Loucy (cell line): Measurements from ENCODE around the gene PLXNA4.

ENCODE experiments used
- H2AFZ ChIP-seq: fragments of 200-600 bp; sonication (generic); 2 replicates; pipeline ENCODE4 v1.6.0; 2016; ENCODE audit warnings: antibody characterized with exemption, mild to moderate bottlenecking, low read length, moderate library complexity
- H3F3A ChIP-seq: fragments of 200-600 bp; 2 replicates; pipeline ENCODE4 v1.6.0; 2016; ENCODE audit warnings: antibody characterized with exemption, low read depth, mild to moderate bottlenecking
- H3K27me3 ChIP-seq: fragments of 200-600 bp; sonication (generic); 2 replicates; pipeline ENCODE4 v1.6.1; 2014; ENCODE audit warnings: low read length, mild to moderate bottlenecking; ENCODE audit not compliant: insufficient read depth, poor library complexity, severe bottlenecking
- H3K36me3 ChIP-seq: fragments of 200-600 bp; sonication (generic); 2 replicates; pipeline ENCODE4 v1.6.1; 2016; ENCODE audit warnings: low read length; ENCODE audit not compliant: insufficient read depth
- H3K4me1 ChIP-seq: fragments of 200-600 bp; sonication (generic); 2 replicates; pipeline ENCODE4 v1.5.1; 2014; ENCODE audit warnings: low read length, mild to moderate bottlenecking; ENCODE audit not compliant: insufficient read depth, poor library complexity, severe bottlenecking
- H3K4me2 ChIP-seq: fragments of 200-600 bp; sonication (generic); 2 replicates; pipeline ENCODE4 v1.6.0; 2014; ENCODE audit warnings: antibody characterized with exemption, low read length, low read depth, mild to moderate bottlenecking; ENCODE audit not compliant: poor library complexity, severe bottlenecking
- H3K4me3 ChIP-seq: fragments of 200-600 bp; sonication (generic); 2 replicates; pipeline ENCODE4 v1.5.1; 2014; ENCODE audit warnings: low read length, mild to moderate bottlenecking, mixed read lengths; ENCODE audit not compliant: poor library complexity, severe bottlenecking
- H3K79me2 ChIP-seq: fragments of 200-600 bp; sonication (generic); 2 replicates; pipeline ENCODE4 v1.6.1; 2014; ENCODE audit warnings: low read length; ENCODE audit not compliant: insufficient read depth
- H3K9ac ChIP-seq: fragments of 200-600 bp; sonication (generic); 2 replicates; pipeline ENCODE4 v1.6.0; 2014; ENCODE audit warnings: mild to moderate bottlenecking, low read depth, low read length, moderate library complexity; ENCODE audit not compliant: poor library complexity, severe bottlenecking
- H3K9me2 ChIP-seq: fragments of 200-600 bp; sonication (generic); replicated peaks from 2 replicates; pipeline ENCODE4 v1.6.1; 2016; ENCODE audit warnings: low read depth, low read length, mixed read lengths
- H3K9me3 ChIP-seq: fragments of 200-600 bp; sonication (generic); 2 replicates; pipeline ENCODE4 v1.6.1; 2014; ENCODE audit warnings: mild to moderate bottlenecking, antibody characterized with exemption, low read length, low read depth; ENCODE audit not compliant: insufficient read depth
- H4K20me1 ChIP-seq: fragments of 200-600 bp; sonication (generic); 2 replicates; pipeline ENCODE4 v1.6.0; 2014; ENCODE audit warnings: antibody characterized with exemption, low read length, mild to moderate bottlenecking; ENCODE audit not compliant: insufficient read depth, poor library complexity, severe bottlenecking
- CTCF ChIP-seq: fragments of 200-600 bp; sonication (generic); conservative IDR thresholded peaks from 2 replicates; pipeline ENCODE4 v1.5.1; 2014; ENCODE audit warnings: mild to moderate bottlenecking, antibody characterized with exemption, low read length
- EZH2phosphoT487 ChIP-seq: fragments of 200-600 bp; IDR thresholded peaks from 2 replicates; pipeline ENCODE4 v1.6.1; 2018; ENCODE audit warnings: antibody characterized with exemption, mild to moderate bottlenecking, moderate library complexity, borderline replicate concordance

The PLXNA4 gene

DNA sequence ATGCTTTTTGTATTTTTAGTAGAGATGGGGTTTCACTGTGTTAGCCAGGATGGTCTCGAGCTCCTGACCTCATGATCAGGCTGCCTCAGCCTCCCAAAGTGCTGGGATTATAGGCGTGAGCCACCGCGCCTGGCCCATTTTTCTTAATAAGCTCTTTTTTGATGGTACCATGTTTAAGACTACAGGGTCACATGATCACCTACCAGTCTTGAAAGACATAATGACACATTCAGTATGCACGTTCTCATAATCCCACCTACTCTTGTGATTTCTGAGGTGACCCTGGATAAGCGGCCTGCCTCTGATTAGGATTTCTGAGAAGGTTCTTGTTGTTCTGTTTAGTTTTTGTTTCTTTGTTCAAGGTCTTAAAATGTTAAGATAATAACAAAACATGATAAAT is 43.7 kb upstream of the PLXNA4 start:
- Histone ChIP-seq H3K36me3 (no peaks in the 10 kb centered on the region), H3K4me3 (no peak overlapping the region), H4K20me1 (no peaks in the 10 kb centered on the region), H3K9ac (no peak overlapping the region), H3K27me3 (no peaks in the 10 kb centered on the region), H3F3A (no peaks in the 10 kb centered on the region), H3K4me1 (no peaks in the 10 kb centered on the region), H3K9me3 (no peaks in the 10 kb centered on the region), H3K79me2 (no peaks in the 10 kb centered on the region), H2AFZ (no peak overlapping the region), H3K4me2 (no peak overlapping the region), H3K9me2 (no peaks in the 10 kb centered on the region)
- TF ChIP-seq EZH2phosphoT487 (no peak), CTCF (no peak)

DNA sequence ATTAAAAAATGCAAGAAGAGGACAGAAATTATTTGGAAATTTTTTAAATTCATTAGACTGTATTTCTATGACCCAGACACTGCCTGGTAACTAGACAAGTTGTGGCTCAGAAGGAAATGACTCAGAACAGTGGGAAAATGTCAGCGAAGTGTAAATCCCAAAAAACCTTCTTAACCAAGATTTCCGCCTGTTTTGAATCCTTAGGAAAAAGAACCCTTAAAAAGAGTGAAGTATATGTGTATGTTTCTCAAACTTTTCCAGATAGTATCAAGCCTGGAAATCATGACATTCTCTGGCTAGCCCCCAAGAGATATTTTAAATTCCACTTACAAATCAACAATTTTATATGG is 42.7 kb upstream of the PLXNA4 start:
- no peak overlapping the region for H3K9ac ChIP-seq
- H2AFZ ChIP-seq = no peak overlapping the region
- no peaks in the 10 kb centered on the region for H3K79me2 ChIP-seq
- H3F3A ChIP-seq = no peaks in the 10 kb centered on the region
- H3K4me1 ChIP-seq = no peaks in the 10 kb centered on the region
- H3K4me2 ChIP-seq = no peak overlapping the region
- no peaks in the 10 kb centered on the region for H3K9me2 ChIP-seq
- no peaks in the 10 kb centered on the region for H3K36me3 ChIP-seq
- no peaks in the 10 kb centered on the region for H4K20me1 ChIP-seq
- H3K27me3 ChIP-seq = no peaks in the 10 kb centered on the region
- TF ChIP-seq CTCF = no peak
- no peak for TF ChIP-seq EZH2phosphoT487
- H3K9me3 ChIP-seq = no peaks in the 10 kb centered on the region
- no peak overlapping the region for H3K4me3 ChIP-seq

DNA sequence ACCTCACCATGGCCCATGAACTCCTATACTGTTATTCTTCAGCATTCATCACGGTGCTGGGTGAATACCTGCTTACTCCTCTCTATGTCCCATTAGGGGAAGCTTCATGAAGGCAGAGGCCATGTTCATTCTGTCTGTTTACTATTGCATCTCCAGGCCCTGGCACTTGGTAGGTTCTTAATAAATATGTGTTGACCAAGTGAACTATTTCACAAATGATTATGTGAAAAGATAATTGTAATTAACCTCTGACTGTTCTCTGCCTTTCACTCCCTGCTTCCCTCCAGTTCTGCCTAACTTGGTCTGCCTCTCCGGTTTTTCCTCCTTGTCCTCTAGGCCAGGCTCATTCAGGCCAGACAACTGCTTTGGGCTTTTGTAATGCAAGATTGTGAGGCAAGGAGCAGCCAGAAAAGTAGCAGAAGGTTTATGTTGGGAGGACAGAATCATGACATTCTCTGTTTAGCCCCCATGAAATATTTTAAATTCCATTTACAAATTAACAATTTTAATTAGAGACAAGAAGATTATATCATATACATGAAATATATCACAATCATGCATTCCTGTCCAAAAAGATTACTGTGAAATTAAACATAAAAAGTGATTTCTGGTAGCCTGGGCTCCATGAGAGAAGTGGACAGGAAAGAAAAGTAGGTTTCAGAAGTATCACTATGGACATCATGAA is 42.1 kb upstream of the PLXNA4 start:
- Histone ChIP-seq H3K27me3 (no peaks in the 10 kb centered on the region), H3K4me2 (no peak overlapping the region), H3K4me3 (no peak overlapping the region), H4K20me1 (no peaks in the 10 kb centered on the region), H2AFZ (no peak overlapping the region), H3K36me3 (no peaks in the 10 kb centered on the region), H3K9ac (no peak overlapping the region), H3K9me3 (no peaks in the 10 kb centered on the region), H3K79me2 (no peaks in the 10 kb centered on the region), H3F3A (no peaks in the 10 kb centered on the region), H3K9me2 (no peaks in the 10 kb centered on the region), H3K4me1 (no peaks in the 10 kb centered on the region)
- no peak for TF ChIP-seq EZH2phosphoT487
- TF ChIP-seq CTCF = no peak
